HG02938 (cell line): Measurements from ENCODE around the gene CNTNAP2.

Source experiments
- ATAC-seq: cut with Tn5 transposase; IDR thresholded peaks from one replicate; pipeline ENCODE4 v1.9.1; 2021; ENCODE audit warnings: mild to moderate bottlenecking, moderate library complexity; ENCODE audit not compliant: unreplicated experiment

The CNTNAP2 gene

DNA sequence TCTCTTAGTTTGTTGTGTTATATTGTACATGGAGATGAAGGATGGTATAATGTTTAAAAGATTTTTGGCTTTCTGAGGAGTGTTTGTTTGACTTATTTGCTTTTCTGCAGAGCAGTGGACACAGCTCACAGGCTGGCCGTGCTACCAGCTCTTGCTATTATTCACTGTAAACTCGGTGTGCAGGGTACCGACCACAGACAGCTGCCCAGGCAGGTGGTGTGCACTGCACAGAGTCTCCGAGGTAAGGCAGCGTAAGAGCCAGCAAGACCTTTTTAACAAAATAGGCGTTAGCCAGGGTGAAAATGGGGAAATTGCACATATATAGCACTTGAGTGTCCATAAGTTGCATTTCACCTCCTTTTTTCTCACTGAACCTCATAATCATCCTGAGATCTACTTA lies 438.0 kb downstream of the CNTNAP2 start:
- ATAC-seq, result no peak

DNA sequence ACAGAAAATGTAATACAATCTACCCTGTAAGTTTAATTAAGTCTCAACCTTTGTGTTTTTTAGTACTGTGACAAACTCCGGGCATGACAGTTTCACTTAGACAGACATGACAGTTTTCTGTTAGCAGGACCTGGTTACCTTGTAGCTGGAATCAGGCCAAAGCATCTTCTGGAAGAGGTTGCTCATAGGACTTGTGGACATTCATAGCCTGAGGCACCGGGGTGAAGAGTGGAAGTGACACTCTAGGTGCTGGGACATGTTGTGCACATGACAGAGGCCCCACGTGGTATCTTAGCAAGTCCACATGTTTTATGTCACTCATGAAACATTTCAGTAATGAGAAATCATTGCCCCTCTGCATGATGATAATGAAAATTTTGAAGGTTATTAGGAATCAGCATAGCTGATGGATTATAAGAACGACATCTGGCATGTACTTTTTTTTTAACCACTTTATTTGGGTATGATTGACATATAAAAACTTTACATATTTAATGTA lies 441.4 kb downstream of the CNTNAP2 start:
- ATAC-seq, result no peak

DNA sequence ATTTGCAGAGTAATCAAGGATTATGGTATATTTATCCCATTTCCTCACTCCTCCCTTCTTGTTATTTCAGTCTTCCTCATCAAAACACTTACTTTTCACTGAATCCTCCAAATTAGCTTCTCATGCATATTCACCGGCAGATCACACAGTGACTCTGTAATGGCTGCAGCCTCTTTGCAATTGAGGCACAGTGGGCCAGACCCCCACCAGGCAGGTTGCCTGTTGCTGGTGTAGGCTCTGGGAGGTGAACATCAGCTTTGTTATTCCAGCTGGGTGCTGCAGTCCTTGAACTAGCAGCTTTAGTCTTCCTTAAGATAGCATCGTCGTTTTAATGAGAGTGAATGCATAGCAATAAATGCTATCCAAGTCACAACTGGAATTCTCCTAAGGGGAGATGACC lies 449.3 kb downstream of the CNTNAP2 start:
- ATAC-seq, result no peak

DNA sequence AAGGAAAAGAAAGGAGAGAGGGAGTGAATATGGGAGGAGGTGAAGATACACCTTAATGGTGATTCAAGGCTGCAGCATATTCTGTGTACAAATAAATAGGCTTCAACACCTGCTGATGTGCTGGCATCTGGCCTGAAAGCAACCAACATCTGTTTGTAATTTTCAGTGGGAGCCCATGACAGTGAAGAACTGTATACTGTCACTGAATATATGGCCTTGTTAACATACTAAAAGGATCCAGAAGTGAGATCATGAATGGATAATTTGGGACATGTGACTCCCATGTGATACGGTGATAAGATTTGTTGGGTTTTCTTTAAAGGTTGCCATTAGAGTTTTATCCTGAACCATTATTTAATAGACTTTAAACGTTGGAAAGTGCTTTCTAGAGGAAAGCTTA lies 459.3 kb downstream of the CNTNAP2 start:
- no peak for ATAC-seq

DNA sequence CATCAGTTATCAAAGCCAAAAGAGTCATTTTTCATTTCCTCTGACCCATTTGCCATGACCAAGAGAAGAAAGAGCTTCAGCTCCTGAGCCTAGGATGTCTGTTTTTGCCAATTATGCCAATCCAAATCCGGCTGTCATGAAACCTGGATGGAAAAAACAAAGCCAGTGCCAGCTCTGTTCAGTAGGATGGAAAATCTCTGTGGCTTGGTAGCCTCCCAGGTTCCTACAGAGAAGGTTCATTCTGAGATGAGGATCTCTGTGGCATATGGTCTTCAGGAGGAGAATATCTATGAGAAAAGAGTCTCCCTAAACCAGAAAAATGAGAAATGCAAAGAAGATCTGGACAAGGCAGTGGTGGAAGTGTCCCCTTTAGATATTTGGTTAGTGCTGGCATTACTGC lies 475.4 kb downstream of the CNTNAP2 start:
- ATAC-seq, result no peak

DNA sequence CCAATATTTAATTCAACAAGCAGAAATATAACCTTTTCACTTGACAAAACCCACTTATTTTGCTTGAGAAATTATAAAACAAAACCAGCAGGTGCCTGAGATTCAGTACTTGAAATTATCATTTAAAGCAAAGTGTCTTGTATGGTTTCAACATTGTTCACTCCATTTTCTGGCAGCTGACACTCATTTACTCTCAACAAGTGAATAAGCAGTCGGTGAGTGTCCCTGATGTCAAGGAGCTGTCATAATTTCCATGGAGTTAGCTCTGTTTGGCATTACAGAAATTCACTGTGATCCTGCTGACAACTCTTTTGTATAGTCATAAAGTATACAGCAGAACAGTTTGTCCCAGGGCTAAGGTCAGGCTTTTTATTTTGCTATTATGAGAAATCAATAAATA lies 490.0 kb downstream of the CNTNAP2 start:
- ATAC-seq, result no peak

DNA sequence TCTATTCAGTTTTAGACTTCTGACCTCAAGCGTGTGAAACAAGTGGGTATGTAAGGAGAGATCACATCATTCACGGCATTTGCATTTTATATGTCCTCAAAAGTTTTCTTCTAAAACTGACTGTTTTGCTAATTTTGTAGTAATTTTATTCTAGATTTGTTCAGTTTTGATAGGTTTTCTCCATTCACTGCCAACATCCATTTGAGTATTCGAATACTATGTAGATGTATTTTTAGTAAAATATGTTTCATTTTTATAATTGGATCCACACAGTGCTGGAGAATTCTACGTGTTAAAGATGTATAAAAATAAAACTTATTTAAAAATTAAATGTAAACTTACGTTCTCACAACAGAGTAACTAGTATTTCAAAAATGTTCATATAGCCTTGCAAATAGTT lies 503.0 kb downstream of the CNTNAP2 start:
- ATAC-seq, result no peak

DNA sequence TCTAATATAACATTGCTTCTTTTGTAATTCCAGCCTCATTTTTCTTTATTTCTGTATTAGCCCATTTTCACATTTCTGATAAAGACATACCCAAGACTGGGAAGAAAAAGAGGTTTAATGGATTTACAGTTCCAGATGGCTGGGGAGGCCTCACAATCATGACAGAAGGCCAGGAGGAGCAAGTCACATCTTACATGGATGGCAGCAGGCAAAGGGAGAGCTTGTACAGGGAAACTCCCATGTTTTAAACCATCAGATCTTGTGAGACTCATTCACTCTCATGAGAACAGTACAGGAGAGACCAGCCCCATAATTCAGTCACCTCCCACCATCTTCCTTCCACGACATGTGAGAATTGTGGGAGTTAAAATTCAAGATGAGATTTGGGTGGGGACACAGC lies 510.3 kb downstream of the CNTNAP2 start:
- no peak for ATAC-seq

DNA sequence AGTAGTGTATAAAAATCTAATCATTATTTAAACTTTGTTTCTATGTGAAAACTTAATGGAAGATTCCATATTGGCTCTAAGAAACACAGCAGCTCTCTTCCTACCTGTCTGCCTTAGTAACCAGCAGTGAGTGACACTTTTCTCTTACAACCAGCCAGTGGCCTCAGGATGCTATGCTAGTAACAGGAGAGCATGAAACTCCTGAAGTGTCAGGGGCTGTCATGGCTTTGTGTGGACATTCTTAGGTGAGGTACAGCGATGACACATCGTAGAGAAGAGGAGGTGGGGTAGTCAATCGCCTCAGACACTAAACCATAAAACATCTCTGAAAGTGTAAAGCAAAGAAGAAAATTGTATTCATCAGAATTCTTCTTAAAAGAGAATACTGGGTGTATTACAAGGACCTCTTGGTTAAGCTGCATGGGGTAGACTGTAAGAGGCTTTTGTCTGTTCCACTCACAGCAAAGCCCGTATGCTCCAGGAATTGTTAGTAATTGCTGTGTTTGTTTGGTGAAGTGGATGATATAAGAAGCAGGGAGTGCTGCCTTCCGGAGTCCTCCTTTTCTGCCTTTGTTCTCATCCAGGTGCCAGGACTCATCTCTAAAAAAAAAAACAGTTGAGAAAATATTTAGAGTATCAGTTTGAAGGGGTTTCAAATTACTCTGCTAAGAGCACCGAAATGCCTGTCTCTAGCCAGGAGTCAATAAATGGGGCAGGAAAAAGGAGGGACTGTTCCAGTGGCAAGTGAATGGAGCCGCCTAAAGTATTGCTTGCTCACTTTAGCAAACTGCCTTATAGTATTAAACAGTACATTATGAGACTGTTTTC lies 518.8 kb downstream of the CNTNAP2 start:
- ATAC-seq, result no peak

DNA sequence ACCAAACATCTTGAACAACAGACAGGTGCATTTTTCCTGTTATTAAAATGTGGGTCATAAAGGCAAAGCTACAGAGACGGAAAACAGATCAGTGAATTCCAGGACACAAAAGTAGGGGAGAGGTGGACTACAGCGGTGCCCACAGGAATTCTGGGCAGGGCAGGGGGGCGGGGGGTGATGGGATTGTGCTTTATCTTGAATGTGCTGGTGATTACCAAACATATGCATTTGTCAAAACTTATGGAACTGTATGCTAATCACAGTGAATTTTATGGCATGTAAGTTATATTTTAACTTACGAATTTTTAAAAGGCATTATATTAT lies 519.4 kb downstream of the CNTNAP2 start:
- ATAC-seq, result no peak

DNA sequence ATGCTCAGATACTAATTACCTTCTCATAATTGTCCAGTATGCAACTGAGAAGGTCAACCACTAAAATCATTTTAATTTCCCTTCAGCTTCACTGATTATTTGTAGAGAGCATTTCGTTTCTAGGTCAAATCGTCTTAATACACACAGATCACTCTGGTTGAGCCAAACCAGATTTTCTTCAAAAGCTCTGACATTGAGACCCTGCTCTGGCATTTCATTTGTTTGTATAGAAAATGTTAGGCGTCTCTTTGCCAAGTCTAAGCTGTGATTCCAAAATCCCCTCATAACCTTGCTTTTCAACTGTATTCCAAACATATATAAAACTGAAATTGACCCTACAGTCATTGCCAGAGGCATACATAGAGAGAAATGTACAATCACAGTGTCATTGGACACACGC lies 520.0 kb downstream of the CNTNAP2 start:
- no peak for ATAC-seq

DNA sequence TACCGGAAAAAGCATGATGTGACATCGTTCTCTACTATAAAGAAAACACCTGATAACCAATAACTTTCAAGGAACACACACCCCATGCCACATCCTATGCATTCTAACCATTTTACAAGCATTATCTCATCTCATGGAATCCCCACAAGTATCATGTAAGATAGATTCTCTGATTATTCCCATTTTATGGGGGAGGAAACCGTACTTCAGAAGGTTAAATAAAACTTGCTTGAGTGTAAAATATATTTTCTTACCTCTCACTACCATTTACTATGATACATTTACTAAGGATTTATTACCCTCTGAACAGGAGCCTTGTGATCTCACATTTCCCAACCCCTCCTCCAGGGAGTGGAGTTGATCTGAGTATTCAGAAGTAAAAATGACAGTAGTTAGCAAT lies 522.7 kb downstream of the CNTNAP2 start:
- no peak for ATAC-seq

DNA sequence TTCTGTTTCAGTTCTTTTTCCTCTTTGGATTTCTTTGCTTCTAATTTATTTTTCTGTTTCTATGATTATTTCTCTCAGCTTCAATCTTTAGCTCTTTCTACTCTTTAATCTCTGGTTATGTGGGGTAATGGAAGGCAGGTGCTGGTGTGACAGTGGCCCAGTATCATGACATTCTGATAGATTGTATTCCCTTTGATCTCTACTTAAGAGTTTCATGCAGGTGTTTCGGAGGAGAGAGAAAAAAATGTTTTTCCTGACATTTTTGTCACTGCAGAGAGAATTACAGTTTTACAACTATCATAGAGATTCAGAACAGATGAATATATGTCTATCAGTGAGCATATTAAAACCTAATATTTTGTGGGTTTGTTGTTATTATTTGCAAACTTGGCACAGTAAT lies 524.9 kb downstream of the CNTNAP2 start:
- ATAC-seq, result no peak

DNA sequence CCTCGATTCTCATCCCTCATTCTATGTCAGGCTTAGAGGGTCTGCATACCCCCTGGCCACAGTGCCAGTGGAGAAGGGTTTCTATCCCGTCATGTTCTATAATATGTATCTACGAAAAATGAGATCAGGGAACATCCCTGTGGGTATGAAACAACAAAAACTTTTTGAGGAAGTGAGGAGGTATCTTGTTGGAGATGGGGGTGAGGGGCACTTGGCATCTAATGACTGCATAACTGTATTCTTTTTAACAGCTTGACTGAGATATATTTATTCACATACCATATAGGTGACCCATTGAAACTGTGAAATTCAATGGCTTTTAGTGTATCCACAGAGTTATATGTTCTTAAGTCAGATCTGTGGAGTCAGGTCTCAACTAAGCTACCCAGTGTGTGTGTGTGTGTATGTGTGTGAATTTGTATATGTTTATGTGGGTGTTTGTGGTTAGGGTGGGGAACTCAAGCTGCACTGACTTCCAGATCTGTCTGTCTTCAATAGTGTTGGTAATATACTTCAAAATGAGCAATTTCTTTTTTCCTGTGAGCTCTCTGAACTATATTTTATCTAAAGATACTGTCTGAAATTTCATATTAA lies 528.9 kb downstream of the CNTNAP2 start:
- no peak for ATAC-seq

DNA sequence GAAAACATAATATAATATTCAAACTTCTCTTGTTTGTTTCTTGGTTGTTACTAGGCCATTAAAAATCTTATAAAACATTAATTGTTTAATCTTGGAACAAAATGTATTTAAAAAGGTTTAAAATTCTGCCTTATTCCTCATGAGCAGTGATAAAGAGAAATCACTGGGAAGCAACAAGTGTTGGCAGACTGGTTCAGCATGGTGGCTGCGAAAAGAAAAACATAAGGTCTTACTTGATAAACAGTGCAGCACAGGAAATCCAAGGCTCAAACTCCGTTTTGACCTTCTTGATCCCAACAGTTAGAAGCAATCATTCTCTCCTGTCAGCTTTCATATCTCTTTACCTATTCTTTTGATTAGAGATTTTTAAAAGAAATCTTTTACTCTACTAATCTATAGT lies 530.8 kb downstream of the CNTNAP2 start:
- ATAC-seq, result no peak

DNA sequence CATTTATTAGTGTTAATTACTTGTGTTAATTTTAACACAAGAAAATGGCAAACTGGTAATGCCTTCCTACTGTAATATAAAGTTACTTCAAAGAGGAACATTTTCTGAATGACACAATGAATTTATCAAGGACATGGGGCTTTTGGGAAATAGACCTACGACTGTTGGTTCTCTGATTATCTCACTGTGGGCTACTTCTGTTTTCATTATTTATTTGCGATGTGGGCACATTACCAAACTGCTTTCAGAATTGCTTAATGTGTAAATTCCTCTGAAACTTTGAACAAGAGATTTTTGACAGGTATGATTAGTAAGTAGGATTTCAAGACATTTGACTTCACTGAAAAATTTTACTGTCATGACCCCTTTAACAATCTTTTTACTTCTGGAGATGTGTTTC lies 535.6 kb downstream of the CNTNAP2 start:
- no peak for ATAC-seq

DNA sequence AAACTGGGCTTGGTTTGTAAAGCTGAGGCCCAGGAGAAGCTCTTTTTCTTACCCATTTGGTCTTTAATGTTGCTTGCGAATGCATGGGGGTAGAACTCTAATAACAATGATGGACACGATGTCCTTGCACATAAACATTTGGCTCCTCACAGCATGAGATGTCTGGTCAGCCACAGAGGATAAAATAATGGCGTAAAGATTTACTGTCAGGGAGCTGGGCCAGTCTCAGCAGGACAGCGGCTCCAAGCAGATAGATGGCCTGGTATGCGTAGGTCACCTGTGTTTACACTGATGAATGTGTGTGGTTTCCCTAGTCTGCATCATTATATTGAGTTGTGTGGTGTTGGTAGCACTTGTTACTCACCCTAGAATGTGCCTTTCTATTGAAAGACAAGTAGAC lies 537.4 kb downstream of the CNTNAP2 start:
- no peak for ATAC-seq

DNA sequence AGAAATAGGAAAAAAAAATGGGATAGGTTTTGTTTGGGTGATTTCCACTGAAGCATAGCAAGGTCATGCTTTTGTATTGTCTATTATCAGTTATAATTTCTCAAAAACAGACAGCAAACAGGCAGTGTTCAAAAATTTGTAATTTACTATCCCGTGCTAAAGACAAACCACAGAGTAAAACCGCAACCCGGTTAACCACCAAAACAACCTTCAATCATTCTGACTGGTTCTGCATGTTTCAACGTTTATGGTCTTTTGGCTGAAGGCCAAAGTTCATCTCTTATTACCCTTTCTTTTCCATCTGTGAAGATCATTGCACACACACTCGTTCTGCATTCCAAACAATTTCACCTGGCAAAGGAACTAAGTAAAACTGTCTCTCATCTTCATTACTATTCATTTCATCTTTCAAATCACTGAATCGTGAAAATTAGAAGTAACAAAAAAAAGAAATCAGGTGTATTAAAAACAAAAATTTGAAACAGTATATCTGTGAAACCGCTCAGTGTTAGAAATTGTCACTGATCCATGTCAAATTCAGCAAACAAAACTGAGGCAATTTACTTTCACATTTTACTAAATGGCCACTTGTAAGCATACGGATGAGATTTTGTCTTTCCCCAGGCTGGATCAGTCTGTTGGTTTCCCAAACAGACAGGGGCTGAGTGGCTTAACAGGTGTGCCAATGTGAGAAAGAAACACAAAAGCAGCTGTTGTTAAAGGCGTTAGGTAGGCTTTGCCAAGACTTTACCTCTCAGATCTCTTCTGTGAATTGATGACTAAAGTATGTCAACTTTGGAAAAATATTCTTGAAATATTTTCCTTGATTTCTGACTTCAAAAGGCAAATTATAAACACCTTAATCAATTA lies 539.6 kb downstream of the CNTNAP2 start:
- ATAC-seq, result no peak

DNA sequence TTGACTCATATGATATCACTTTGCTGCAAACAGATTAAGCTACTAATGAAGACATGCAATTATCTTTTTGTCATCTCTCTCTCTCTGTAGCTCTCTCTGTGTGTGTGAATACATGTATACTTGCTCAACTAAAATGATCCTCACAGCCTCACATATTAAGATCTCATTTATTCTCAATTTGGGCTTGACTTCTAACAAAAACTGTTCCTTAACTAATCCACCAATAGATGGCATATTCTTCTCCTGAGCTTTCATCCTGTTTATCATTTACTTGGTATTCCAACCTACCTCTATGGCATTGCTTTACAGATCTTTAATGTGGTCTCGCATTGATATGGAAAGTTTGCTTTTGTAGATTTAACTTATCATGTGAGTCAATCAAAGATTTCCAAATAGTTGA lies 540.4 kb downstream of the CNTNAP2 start:
- no peak for ATAC-seq

DNA sequence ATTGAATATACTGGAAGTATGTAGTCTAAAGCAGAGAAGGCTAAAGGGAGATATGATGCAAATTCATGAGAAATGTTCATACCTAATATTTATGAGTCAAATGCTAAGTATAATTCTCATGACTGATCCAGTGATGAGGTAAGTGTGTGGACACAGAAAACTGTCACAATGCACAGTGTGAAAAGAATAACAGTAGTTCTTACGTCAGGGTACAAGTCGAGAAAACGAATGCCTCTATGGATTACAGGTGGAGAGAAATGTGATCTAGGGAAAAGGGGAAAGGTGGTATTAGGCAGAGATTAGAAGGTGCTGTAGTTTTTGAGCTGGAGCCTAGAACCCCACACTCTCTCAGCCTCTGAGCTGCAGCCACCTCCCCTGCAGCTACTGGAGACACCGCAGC lies 542.0 kb downstream of the CNTNAP2 start:
- ATAC-seq, result no peak

DNA sequence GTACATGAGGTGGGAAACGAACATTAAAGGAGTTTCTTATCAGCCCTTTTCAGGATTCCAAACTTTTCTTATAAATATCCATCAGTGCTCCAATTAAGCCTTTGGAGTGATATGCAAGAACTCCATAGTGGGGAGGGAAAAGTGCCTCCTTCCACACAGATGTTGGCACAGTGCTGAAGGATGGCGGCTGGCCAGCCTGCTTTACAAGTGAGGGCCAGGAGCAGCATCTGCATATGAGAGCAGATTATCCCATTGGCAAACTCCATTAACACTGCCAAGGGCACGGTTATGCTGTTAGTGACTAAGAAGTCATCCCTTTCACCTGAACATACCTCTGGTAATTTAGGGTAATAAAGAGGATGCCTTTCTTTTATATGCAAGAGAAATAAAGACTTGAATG lies 543.1 kb downstream of the CNTNAP2 start:
- no peak for ATAC-seq

DNA sequence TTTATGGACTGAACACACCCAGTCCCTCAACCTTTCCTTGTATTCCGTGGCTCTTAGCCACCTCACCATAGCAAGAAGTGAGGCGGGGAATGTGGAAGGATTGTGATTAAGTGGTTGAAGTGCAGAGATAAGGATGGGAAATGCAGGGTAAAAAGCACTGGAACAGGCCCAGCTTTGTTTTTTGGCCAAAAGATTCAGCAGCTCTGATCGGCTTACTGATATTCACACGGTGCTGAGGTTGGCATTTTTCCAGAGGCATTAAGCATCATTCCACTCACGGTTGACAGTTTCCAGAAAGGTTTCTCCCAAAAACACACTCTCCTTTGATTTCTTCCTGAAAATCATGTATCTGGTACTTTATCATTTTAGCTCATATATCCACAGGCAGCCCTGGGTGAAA lies 544.2 kb downstream of the CNTNAP2 start:
- no peak for ATAC-seq
